ENCODE measurements around the gene DRC7.

Gene DRC7

GRCh38 chr16:57688987-57689761, 5.4 kb upstream of the DRC7 start:
- DNase-seq, result no peak
- in situ Hi-C loops (cut with MboI; ENCODE audit: low pct_unique_long_range_greater_than_20kb, low sequenced_read_pairs), result no loop called here

- in situ Hi-C loops (cut with MboI; ENCODE audit: low pct_unique_long_range_greater_than_20kb, low sequenced_read_pairs), result no loop called here
- peak; percentile 100 for DNase-seq
Observed at GRCh38 chr16:57689762-57690558, 4.6 kb upstream of the DRC7 start.

- in situ Hi-C loops (cut with MboI; ENCODE audit: low pct_unique_long_range_greater_than_20kb, low sequenced_read_pairs), result no loop called here
- peak; percentile 59 for DNase-seq
Observed at GRCh38 chr16:57690782-57691471, 3.7 kb upstream of the DRC7 start.

- no peak for DNase-seq
- in situ Hi-C loops (cut with MboI; ENCODE audit: low pct_unique_long_range_greater_than_20kb, low sequenced_read_pairs), result no loop called here
Observed at GRCh38 chr16:57692636-57693035, 2.0 kb upstream of the DRC7 start.

- in situ Hi-C loops (cut with MboI; ENCODE audit: low pct_unique_long_range_greater_than_20kb, low sequenced_read_pairs), result no loop called here
- no peak for DNase-seq
Observed at GRCh38 chr16:57693550-57693949, 1.1 kb upstream of the DRC7 start.

- no peak for DNase-seq
- in situ Hi-C loops (cut with MboI; ENCODE audit: low pct_unique_long_range_greater_than_20kb, low sequenced_read_pairs), result no loop called here
Observed at GRCh38 chr16:57694231-57694724, 328 bp upstream of the DRC7 start.

- DNase-seq, result no peak
Observed at GRCh38 chr16:57695680-57696069, 1.1 kb downstream of the DRC7 start.

GRCh38 chr16:57696240-57696639, 1.6 kb downstream of the DRC7 start:
- DNase-seq, result no peak
- in situ Hi-C loops (cut with MboI; ENCODE audit: low pct_unique_long_range_greater_than_20kb, low sequenced_read_pairs), result no loop called here

More at GRCh38 chr16:57695680-57696069, 1.1 kb downstream of the DRC7 start:
- in situ Hi-C loops (cut with MboI; ENCODE audit: low pct_unique_long_range_greater_than_20kb, low sequenced_read_pairs), result no loop called here

GRCh38 chr16:57697896-57698537, 3.4 kb downstream of the DRC7 start:
- in situ Hi-C loops (cut with MboI; ENCODE audit: low pct_unique_long_range_greater_than_20kb, low sequenced_read_pairs), result no loop called here
- DNase-seq, result no peak

GRCh38 chr16:57698812-57699405, 4.3 kb downstream of the DRC7 start:
- in situ Hi-C loops (cut with MboI; ENCODE audit: low pct_unique_long_range_greater_than_20kb, low sequenced_read_pairs), result no loop called here
- no peak for DNase-seq

GRCh38 chr16:57699481-57699880, 4.9 kb downstream of the DRC7 start:
- in situ Hi-C loops (cut with MboI; ENCODE audit: low pct_unique_long_range_greater_than_20kb, low sequenced_read_pairs), result no loop called here
- no peak for DNase-seq

- in situ Hi-C loops (cut with MboI; ENCODE audit: low pct_unique_long_range_greater_than_20kb, low sequenced_read_pairs), result no loop called here
- no peak for DNase-seq
Observed at GRCh38 chr16:57699899-57700298, 5.3 kb downstream of the DRC7 start.

- in situ Hi-C loops (cut with MboI; ENCODE audit: low pct_unique_long_range_greater_than_20kb, low sequenced_read_pairs), result no loop called here
- no peak for DNase-seq
Observed at GRCh38 chr16:57700781-57701551, 6.4 kb downstream of the DRC7 start.

- no peak for DNase-seq
- in situ Hi-C loops (cut with MboI; ENCODE audit: low pct_unique_long_range_greater_than_20kb, low sequenced_read_pairs), result no loop called here
Observed at GRCh38 chr16:57701759-57702371, 7.3 kb downstream of the DRC7 start.

GRCh38 chr16:57703416-57704010, 8.9 kb downstream of the DRC7 start:
- in situ Hi-C loops (cut with MboI; ENCODE audit: low pct_unique_long_range_greater_than_20kb, low sequenced_read_pairs), result no loop called here
- no peak for DNase-seq

- DNase-seq, result no peak
- in situ Hi-C loops (cut with MboI; ENCODE audit: low pct_unique_long_range_greater_than_20kb, low sequenced_read_pairs), result no loop called here
Observed at GRCh38 chr16:57704011-57704904, 9.7 kb downstream of the DRC7 start.
